CD4-positive, alpha-beta T cell treated with Interleukin-6 at 100 ng/mL for 8 hours (primary cell): ENCODE data around the gene PNMA6A.
"Not testable (repeated sequence)": the region's sequence is repeated elsewhere in the genome, so short reads cannot be mapped to it uniquely, and the experiment has no call there.

Experiments
- DNase-seq: peaks from one replicate; pipeline ENCODE4 v3.0.0-alpha.2; 2020; ENCODE audit warnings: mixed read lengths, low spot score

Gene PNMA6A

GRCh38 chrX:153071909-153072583 is at the start of gene PNMA6A:
PNMA6A (plus strand) TSS chrX:153072454; CDS start chrX:153073063, 609 bp downstream.
- DNase-seq, result not testable (repeated sequence)

- not testable (repeated sequence) for DNase-seq
Observed at GRCh38 chrX:153026501-153026900, 45.8 kb upstream of the PNMA6A start.

- DNase-seq, result not testable (repeated sequence)
Observed at GRCh38 chrX:153028487-153028886, 43.8 kb upstream of the PNMA6A start.

- DNase-seq, result no peak
Observed at GRCh38 chrX:153029162-153029561, 43.1 kb upstream of the PNMA6A start.

GRCh38 chrX:153029875-153030274 is 42.4 kb upstream of the PNMA6A start:
- no peak for DNase-seq

- no peak for DNase-seq
Observed at GRCh38 chrX:153030801-153031200, 41.5 kb upstream of the PNMA6A start.

GRCh38 chrX:153032397-153033118 is 39.7 kb upstream of the PNMA6A start:
- DNase-seq, result peak; percentile 40

GRCh38 chrX:153049093-153049492 is 23.2 kb upstream of the PNMA6A start:
- no peak for DNase-seq

GRCh38 chrX:153052534-153052933 is 19.7 kb upstream of the PNMA6A start:
- no peak for DNase-seq

- no peak for DNase-seq
Observed at GRCh38 chrX:153055871-153056749, 16.1 kb upstream of the PNMA6A start, which contains the start of gene PNMA3. PNMA3 (plus strand) TSS chrX:153056470; CDS start chrX:153057056, 586 bp downstream.

GRCh38 chrX:153057281-153057680 is 15.0 kb upstream of the PNMA6A start:
- no peak for DNase-seq

- DNase-seq, result no peak
Observed at GRCh38 chrX:153059191-153060094, 12.8 kb upstream of the PNMA6A start.

- no peak for DNase-seq
Observed at GRCh38 chrX:153060095-153060445, 12.2 kb upstream of the PNMA6A start.

GRCh38 chrX:153061732-153062131 is 10.5 kb upstream of the PNMA6A start:
- no peak for DNase-seq

GRCh38 chrX:153063315-153063714 is 8.9 kb upstream of the PNMA6A start:
- DNase-seq, result no peak

- no peak for DNase-seq
Observed at GRCh38 chrX:153064061-153064460, 8.2 kb upstream of the PNMA6A start.

- no peak for DNase-seq
Observed at GRCh38 chrX:153065389-153065788, 6.9 kb upstream of the PNMA6A start.

- not testable (repeated sequence) for DNase-seq
Observed at GRCh38 chrX:153066402-153066801, 5.9 kb upstream of the PNMA6A start.

- not testable (repeated sequence) for DNase-seq
Observed at GRCh38 chrX:153073331-153073730, 1.1 kb downstream of the PNMA6A start.

- DNase-seq, result no peak
Observed at GRCh38 chrX:153074262-153074899, 2.1 kb downstream of the PNMA6A start.

- DNase-seq, result no peak
Observed at GRCh38 chrX:153074935-153075334, 2.7 kb downstream of the PNMA6A start.
